Measurements from ENCODE around the gene PARP16.
A peak's percentile ranks its signal among the peaks of the same experiment; 100 is the strongest.

PARP16 gene

DNA sequence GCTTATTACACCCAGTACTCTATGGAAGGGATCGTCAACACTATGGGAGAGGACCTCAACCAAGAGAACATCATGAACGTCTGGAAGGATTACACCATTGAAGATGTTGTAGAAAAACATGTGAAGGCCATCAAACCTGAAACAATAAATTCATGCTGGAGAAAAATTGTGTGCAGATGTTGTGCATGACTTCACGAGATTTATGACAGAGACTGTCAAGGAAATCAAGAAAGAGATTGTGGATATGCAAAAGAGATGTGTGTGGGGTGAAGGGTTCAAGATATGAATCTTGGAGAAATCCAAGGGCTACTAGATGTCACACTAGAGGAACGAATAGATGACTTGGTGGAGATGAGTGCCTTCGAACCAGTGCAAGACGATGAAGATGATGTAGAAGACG lies 3.5 kb upstream of the PARP16 start:
- no peak overlapping the region for H2AFZ ChIP-seq (ENCODE audit: low read length)
- H3K27me3 ChIP-seq (ENCODE audit: insufficient read depth, low read length): no peaks in the 10 kb centered on the region
- H3K4me1 ChIP-seq (ENCODE audit: insufficient read depth, low read length, severe bottlenecking): peaks cover 23% of the 10 kb centered on the region
- no peak overlapping the region for H3K4me2 ChIP-seq (ENCODE audit: low read length)
- H3K9me2 ChIP-seq (ENCODE audit: low read depth, low read length): no peaks in the 10 kb centered on the region
- H4K20me1 ChIP-seq (ENCODE audit: insufficient read depth, low read length): no peaks in the 10 kb centered on the region
- no peaks in the 10 kb centered on the region for H3K9me3 ChIP-seq (ENCODE audit: low read length)
- no peaks in the 10 kb centered on the region for H3K79me2 ChIP-seq (ENCODE audit: insufficient read depth, low read length)
- H3K27ac ChIP-seq (ENCODE audit: low read depth, low read length, poor library complexity, severe bottlenecking): no peak overlapping the region
- no peaks in the 10 kb centered on the region for H3K36me3 ChIP-seq (ENCODE audit: insufficient read depth, low read length)
- H3F3A ChIP-seq (ENCODE audit: insufficient read depth, low read length): no peaks in the 10 kb centered on the region
- no peak overlapping the region for H3K9ac ChIP-seq (ENCODE audit: low read length)
- TF ChIP-seq EZH2 (IDR thresholded peaks at IDR 0.05; ENCODE audit: borderline replicate concordance, low read length): no peak
- TF ChIP-seq, protein P1, sequence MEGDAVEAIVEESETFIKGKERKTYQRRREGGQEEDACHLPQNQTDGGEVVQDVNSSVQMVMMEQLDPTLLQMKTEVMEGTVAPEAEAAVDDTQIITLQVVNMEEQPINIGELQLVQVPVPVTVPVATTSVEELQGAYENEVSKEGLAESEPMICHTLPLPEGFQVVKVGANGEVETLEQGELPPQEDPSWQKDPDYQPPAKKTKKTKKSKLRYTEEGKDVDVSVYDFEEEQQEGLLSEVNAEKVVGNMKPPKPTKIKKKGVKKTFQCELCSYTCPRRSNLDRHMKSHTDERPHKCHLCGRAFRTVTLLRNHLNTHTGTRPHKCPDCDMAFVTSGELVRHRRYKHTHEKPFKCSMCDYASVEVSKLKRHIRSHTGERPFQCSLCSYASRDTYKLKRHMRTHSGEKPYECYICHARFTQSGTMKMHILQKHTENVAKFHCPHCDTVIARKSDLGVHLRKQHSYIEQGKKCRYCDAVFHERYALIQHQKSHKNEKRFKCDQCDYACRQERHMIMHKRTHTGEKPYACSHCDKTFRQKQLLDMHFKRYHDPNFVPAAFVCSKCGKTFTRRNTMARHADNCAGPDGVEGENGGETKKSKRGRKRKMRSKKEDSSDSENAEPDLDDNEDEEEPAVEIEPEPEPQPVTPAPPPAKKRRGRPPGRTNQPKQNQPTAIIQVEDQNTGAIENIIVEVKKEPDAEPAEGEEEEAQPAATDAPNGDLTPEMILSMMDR (IDR thresholded peaks at IDR 0.05; ENCODE audit: low read length): no peak
- H3K4me3 ChIP-seq (ENCODE audit: low read depth, low read length, poor library complexity, severe bottlenecking): no peak overlapping the region

DNA sequence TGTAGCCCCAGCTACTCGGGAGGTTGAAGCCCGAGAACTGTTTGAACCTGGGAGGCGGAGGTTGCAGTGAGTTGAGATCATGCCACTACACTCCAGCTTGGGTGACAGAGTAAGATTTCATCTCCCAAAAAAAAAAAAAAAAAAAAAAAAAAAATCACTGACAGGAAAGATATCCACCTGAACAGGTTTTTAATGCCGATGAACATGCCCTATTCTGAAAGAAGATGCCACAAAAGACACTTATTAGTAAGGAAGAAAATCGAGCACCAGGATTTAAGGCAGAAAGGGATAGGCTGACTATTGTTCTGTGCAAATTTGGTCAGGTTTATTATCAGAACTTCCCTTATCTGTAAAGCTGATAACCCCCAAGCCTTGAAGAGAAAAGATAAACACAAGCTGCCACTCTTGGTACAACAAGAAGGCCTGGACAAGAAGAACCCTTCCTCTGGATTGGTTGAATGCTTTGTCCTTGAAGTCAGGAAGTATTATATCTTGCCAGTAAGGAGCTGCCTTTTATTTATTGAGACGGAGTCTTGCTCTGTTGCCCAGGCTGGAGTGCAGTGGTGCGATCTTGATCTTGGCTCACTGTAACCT lies 2.7 kb upstream of the PARP16 start:
- H3K4me3 ChIP-seq (ENCODE audit: low read depth, low read length, poor library complexity, severe bottlenecking): no peak overlapping the region
- no peak for TF ChIP-seq EZH2 (IDR thresholded peaks at IDR 0.05; ENCODE audit: borderline replicate concordance, low read length)
- TF ChIP-seq, protein P1 (IDR thresholded peaks at IDR 0.05; ENCODE audit: low read length): no peak
- H3K36me3 ChIP-seq (ENCODE audit: insufficient read depth, low read length): no peaks in the 10 kb centered on the region
- no peaks in the 10 kb centered on the region for H3K9me2 ChIP-seq (ENCODE audit: low read depth, low read length)
- no peaks in the 10 kb centered on the region for H3F3A ChIP-seq (ENCODE audit: insufficient read depth, low read length)
- H3K9me3 ChIP-seq (ENCODE audit: low read length): no peaks in the 10 kb centered on the region
- H3K4me2 ChIP-seq (ENCODE audit: low read length): no peak overlapping the region
- H3K9ac ChIP-seq (ENCODE audit: low read length): no peak overlapping the region
- H3K27me3 ChIP-seq (ENCODE audit: insufficient read depth, low read length): no peaks in the 10 kb centered on the region
- H2AFZ ChIP-seq (ENCODE audit: low read length): no peak overlapping the region
- H4K20me1 ChIP-seq (ENCODE audit: insufficient read depth, low read length): no peaks in the 10 kb centered on the region
- no peak overlapping the region for H3K27ac ChIP-seq (ENCODE audit: low read depth, low read length, poor library complexity, severe bottlenecking)
- peaks cover 20% of the 10 kb centered on the region for H3K4me1 ChIP-seq (ENCODE audit: insufficient read depth, low read length, severe bottlenecking)
- no peaks in the 10 kb centered on the region for H3K79me2 ChIP-seq (ENCODE audit: insufficient read depth, low read length)

DNA sequence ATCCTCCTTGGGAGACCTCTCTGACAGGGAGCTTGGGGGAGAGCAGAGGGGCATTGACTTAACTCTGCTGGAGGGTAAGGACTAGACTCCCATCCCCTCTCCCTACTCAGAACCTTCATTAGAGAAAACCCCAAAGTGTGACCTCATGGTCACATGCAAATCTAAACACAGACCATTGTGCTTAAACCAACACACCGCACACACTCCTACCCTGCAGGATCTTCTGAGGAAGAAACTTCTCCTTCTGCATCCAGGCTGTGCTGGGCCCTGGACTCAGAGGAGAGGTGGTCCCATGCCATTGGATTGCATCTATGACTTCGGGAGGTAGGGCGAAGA lies 805 bp upstream of the PARP16 start:
- peak overlapping the region; percentile 59 for H3K27ac ChIP-seq (ENCODE audit: low read depth, low read length, poor library complexity, severe bottlenecking)
- H2AFZ ChIP-seq (ENCODE audit: low read length): no peak overlapping the region
- H3K4me3 ChIP-seq (ENCODE audit: low read depth, low read length, poor library complexity, severe bottlenecking): peak overlapping the region; percentile 74
- H3K79me2 ChIP-seq (ENCODE audit: insufficient read depth, low read length): no peaks in the 10 kb centered on the region
- H3F3A ChIP-seq (ENCODE audit: insufficient read depth, low read length): no peaks in the 10 kb centered on the region
- no peaks in the 10 kb centered on the region for H3K27me3 ChIP-seq (ENCODE audit: insufficient read depth, low read length)
- H4K20me1 ChIP-seq (ENCODE audit: insufficient read depth, low read length): no peaks in the 10 kb centered on the region
- H3K9ac ChIP-seq (ENCODE audit: low read length): peak overlapping the region; percentile 74
- no peak for TF ChIP-seq EZH2 (IDR thresholded peaks at IDR 0.05; ENCODE audit: borderline replicate concordance, low read length)
- TF ChIP-seq, protein P1 (IDR thresholded peaks at IDR 0.05; ENCODE audit: low read length): no peak
- H3K9me2 ChIP-seq (ENCODE audit: low read depth, low read length): no peaks in the 10 kb centered on the region
- peak overlapping the region; percentile 97 for H3K4me2 ChIP-seq (ENCODE audit: low read length)
- peaks cover 20% of the 10 kb centered on the region for H3K4me1 ChIP-seq (ENCODE audit: insufficient read depth, low read length, severe bottlenecking)
- H3K9me3 ChIP-seq (ENCODE audit: low read length): no peaks in the 10 kb centered on the region
- H3K36me3 ChIP-seq (ENCODE audit: insufficient read depth, low read length): no peaks in the 10 kb centered on the region
